SIG-M5 treated with dmso at 0.1 percent for 504 hours (cell line): ENCODE data around the gene CFAP97.
"Not testable (repeated sequence)": the region's sequence is repeated elsewhere in the genome, so short reads cannot be mapped to it uniquely, and the experiment has no call there.

Experiments
- DNase-seq: peaks from one replicate; lab custom pipeline; 2025; ENCODE audit not compliant: unreplicated experiment; lab: John Stamatoyannopoulos, UW

The CFAP97 gene

DNA sequence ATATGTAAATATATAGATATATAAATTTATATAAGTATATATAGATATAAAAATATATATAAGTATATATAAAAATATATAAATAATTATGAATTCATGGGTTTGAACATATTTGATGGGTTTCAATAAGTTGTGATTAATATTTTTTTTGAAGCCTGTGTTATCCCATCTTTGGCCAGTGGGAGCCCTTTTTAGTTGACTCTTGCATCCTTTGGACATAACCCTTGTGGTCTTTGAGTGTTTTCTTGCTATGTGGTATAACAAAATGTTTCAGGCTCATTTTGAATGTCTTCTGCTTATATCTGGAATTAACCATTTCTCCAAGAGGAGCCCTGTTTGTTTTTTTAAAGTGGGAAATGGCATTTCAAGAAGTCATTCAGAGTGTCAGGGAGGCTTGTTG, 20.8 kb upstream of the CFAP97 start:
- DNase-seq, result no peak

DNA sequence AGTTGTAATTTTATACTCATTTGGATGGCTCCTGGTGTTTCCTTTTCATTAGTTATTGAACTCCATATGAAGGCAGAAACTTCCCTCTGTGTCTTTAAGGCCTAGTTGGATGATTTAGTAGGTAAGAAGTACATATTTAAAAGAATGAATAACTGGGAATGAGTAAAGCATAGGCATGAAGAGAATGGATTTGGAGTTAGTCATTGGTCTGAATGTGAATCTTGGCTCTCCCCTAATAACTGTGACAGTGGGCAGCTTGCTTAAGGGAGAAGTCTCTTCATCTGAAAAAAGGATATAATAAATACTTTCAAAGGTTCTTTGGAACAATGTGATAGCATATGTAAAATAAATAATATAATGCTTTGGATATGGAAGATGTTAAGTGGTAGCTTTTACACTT, 18.8 kb upstream of the CFAP97 start:
- no peak for DNase-seq

DNA sequence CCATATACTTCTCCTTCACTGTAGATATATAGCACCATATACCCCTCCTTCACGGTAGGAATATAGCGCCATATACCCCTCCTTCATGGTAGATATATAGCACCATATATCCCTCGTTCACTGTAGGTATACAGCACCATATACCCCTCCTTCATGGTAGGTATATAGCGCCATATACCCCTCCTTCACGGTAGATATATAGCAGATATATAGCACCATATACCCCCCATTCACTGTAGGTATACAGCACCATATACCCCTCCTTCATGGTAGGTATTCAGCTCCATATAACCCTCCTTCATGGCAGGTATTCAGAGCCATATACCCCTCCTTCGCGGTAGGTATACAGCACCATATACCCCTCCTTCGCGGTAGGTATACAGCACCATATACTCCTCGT, 18.1 kb upstream of the CFAP97 start:
- DNase-seq, result no peak

DNA sequence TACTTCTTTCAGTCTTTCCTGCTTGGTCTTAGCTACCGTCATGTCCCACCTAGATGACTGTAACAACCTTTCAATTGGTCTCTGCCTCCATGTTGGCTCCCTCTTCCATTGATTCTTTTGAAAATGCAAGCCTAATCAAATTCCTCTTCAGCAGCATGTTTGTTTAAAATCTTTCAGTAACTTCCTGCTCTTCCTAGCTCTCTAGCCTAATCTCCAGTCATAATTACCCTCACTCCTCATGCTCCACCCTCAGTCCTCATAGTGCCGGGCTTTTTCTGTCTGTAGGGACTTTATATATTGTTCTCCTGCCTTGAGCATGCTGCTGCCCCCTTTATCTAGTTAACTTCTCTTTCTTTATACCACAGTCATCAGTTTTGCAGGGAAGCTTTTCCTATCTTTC, 17.7 kb upstream of the CFAP97 start:
- no peak for DNase-seq

DNA sequence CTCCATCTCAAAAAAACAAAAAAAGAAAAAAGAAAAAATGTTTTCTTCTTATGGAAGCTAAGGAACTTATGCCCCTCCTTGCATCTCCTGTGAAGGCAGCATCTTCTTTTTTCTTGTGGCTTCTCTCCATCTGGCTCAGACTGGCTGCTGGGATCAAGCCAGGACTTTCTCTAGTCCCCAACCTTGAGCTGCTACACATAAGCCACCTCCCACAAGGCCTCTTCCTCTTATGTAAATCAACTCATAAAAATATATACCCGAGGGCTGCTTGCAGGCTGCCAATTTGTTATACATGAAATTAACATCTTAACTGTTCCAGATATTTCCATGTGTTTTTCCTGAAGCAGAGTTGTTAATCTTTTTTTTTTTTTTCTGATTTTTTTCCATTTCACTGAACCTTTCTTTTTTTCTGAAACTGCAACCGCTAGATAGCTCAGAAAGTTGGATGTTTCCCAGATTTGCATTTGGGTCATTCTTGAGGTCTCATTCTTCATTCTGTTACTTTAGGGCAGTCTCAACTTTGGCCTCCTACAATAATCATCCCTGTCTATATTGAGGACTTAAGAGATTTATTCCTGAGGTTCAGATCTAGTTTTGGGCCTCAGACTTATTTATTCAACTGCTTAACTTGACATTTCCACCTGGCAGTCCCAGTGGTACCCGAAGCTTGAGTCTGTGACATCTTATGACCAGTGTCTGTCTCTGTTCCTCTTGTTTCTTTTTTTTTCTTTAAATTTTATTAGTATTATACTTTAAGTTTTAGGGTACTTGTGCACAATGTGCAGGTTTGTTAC, 15.9 kb upstream of the CFAP97 start:
- peak; percentile 57 for DNase-seq

DNA sequence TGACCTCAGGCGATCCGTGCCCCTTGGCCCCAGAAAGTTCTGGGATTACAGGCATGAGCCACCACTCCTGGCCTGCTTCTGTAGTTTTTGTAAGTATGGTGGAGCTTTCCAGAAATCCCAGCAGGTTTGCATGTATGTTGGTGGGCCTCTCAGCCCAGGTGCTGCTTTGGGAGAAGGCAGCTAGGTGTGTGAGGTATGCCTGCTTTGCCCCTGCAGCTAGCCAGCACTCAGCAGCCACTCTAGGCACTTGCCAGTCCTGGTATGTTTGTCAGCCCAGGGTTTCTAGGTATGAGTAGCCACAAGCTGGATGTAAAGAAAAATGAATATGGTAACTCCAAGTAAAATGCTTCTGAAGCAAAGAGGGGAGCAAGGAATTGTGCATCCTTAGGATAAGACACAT, 14.5 kb upstream of the CFAP97 start:
- no peak for DNase-seq

DNA sequence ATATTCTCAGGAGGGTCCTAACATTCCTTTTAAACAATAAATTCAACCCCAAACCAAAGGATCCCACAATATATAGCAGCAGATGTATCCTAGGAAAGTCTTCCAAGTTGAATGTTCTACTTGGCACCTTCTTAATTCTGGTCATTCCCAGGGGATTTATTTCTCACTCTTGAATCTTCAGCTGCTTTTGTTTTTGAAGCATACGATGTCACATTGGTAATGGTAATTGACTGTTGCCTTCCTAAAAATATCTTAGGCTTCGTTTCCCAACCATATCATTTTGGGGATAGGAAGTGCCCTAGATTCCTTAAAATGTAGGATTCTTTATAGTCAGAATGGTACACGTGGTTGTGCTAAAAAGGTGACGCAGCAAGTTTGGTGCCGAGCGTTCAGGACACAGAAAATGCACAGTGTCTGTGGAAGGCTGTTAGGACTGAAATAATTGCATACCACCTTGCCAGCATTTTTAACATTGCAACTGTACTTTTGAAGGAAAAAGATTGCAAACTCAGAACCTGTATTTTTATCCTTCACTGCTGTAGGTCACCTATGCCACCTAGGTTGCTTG, 13.7 kb upstream of the CFAP97 start:
- no peak for DNase-seq

DNA sequence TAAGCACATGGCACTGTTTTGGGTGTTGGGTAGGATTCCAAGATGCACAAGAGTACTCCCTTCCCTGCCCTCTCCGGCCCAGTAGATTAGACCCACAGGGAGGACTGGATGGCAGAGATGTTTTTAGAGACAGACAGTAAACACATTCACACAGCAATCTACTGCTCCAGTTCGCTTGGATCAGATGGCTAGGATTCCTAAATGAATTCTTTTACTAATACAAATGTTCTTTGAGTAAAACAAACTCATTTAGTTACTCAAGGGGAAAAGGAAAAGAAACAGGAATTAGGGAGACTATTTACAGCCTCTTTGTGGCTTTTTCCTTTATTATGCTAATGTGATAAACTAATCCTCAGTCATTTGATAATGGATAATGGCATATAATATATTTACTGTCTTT, 11.5 kb upstream of the CFAP97 start:
- no peak for DNase-seq

DNA sequence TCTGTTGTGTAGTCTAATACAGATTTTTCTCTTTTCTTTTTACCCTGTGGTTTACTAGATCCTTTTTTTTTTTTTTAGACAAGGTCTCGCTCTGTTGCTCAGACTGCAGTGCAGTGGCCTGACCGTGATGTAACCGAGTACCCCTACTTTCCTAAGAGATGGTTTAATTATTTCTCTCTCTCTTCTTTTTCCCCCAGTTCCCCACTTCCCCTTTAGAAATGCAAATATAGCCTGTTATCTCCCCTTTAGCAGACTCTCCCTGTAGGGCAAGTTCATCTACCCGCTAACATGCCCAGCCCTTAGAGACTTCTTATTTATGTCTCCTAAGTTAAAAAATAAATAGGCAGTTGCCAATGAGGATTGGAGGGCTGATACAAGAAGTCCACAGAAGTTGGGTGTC, 10.1 kb upstream of the CFAP97 start:
- DNase-seq, result peak; percentile 81

DNA sequence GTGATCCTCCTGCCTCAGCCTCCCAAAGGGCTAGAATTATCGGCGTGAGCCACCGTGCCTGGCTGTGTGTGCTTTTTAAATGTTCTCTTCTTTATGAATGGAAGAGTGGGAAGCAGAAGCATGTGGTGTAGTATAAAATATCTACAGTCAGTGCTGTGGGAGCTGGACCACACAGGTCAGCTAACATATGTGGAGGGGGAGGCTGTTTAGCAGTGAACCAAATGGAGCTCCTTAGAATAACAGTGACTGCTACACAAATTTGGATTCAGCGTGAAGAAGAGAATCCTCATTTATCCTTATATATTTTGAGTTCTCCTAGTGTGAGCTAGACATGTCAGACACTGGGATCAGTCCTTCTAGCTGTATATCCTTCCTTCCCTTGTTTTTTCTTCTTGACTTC, 8.8 kb upstream of the CFAP97 start:
- no peak for DNase-seq

DNA sequence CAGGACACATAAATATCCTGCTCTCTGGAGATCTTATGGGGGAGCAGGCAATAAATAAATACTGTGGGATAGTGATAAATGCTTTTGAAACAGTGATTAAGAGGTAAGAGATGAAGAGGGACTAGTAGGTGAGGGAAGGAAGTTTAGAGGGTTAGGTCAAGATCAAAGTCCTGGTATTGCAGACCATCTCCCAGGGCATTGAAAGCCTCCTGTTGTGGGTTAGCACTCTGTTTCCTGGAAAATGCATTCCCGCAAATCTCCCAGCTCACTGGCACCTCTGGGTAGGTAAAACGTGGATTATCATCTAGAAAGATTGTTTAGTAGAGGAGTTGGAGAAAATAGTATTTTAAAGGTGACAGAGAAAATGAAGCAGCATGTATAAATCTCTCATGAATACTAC, 7.8 kb upstream of the CFAP97 start:
- no peak for DNase-seq

DNA sequence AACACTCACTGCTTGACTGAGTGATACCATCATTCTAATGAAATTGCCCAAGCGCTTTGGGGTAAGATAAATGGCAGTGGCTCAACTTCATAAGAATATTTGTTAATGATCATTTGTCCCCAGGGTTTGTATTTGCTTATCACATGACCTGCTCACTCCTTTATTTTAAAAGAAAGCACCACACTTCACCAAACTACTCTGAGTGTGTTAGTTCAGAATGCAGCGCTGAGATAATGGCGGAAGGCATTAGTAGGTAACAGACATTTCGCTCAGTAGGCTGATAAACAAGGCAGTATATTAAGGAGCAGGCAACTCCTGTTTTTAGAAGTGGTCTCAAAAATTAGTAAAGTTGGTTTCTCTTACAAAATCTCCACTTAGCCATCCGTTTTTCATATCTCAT, 7.2 kb upstream of the CFAP97 start:
- no peak for DNase-seq

DNA sequence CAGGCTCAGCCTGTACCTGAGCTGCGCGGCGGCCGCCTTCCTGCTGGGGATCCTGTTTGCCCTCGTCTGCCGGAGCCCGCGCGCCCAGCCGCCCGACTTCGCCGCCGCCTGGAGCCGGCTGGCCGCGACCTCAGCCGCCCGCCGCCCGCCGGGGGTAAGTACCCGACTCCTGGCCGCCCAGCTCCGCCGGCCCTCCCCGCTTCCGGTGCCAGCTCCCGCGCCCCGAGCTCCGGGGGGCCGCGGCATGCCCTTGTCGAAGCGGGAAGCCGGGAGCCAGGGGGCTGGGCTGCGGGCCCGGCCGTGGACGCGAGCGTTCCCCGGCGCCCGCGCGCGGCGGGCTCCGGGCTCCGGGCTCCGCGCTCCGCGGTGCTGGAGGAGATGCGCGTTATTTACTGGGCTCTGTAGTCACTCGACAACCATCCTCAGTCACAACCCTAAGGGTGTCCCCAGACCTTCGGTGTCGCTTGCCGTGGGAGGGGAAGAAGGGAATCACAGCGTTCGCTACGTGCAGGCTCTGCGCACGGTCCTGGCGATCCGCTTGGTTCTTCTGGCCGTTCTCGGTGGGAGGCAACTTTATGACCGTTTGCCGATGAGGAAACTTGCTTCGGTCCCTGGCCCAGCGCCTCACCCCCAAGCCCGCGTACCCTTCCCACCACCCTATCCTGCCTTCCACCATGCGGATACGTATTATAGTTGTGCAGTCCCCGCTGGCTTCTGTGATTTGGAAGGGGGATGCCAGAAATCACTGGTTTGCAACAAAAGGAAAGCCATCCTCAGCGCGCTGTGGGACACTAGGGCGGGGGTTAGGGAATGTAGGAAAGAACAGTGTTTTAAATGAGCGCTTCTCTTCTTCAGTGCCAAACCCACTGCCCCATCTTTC, 6.5 kb upstream of the CFAP97 start:
- peak; percentile 11 for DNase-seq

DNA sequence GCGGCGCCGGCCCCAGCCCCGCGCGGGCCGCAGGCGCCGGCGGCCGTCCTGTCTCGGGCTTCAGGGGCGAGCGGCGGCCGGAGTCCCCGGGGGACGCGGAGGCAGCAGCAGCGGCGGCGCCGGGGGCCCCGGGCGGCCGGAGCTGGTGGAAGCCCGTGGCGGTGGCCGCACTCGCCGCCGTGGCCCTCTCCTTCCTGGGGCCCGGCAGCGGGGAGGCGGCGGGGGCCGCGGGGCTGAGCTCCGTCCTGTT, 6.0 kb upstream of the CFAP97 start:
- DNase-seq, result not testable (repeated sequence)

DNA sequence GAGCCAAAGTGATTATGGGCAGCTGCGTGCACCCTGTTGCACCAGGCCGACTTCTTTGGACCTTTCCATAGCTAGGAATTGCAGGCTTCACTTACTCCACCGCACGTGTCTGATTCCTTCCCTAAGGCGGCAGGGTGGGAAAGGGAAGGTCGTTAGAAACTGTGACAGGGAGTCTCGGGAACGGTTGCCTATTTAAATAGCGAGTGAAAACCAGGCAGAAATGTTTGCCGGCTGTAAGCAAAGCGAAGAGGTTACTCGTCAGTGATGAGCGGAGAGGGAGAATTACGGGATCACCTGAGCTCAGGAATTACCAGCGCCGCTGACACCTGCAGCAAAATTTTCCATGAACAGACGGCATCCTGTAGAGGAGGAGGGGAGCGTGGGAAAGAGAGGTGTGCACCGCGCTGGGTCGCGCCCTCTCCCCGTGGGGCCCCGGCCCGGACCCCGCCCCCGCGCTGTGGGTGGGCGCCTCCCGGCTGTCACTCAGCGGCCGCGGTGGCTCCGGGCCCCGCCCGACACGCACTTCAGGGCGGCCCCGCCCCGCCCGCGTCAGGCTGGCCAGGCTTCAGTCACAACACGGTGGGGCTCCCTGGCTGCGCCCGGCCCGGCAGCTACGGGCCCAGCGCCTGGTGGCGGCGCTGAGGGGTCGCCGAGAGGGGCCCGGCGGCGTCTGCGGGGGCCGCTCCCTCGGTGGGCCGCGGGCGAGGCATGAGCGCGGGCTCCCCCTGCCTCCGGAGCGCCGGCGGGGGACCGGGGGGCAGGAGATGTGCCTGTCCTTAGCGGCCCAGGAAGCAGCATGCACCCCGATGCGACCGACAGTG, 5.4 kb upstream of the CFAP97 start, which contains the start of gene SNX25:
TSS of gene SNX25 (plus strand) at position 568 of the 821 bp plus-strand sequence. CDS start at position 797, 229 bp downstream.
- peak; percentile 52 for DNase-seq

DNA sequence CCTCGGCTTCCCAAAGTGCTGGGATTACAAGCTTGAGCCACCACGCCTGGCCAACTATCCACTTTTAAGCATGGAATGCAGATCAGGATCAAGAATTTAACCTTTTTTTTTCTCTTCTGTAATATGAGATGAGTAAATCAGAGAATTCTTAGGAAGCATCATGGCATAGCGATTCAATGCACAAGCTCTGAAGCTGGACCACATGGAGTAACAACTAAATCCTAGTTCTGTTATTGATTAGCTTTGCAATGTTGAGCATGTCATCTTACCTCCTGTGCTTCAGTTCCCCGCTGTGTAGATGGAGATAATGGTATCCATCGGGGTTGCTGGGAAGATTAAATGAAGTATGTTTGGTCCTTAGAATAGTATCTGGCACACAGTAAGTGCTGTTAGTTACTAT, 3.7 kb upstream of the CFAP97 start:
- no peak for DNase-seq

DNA sequence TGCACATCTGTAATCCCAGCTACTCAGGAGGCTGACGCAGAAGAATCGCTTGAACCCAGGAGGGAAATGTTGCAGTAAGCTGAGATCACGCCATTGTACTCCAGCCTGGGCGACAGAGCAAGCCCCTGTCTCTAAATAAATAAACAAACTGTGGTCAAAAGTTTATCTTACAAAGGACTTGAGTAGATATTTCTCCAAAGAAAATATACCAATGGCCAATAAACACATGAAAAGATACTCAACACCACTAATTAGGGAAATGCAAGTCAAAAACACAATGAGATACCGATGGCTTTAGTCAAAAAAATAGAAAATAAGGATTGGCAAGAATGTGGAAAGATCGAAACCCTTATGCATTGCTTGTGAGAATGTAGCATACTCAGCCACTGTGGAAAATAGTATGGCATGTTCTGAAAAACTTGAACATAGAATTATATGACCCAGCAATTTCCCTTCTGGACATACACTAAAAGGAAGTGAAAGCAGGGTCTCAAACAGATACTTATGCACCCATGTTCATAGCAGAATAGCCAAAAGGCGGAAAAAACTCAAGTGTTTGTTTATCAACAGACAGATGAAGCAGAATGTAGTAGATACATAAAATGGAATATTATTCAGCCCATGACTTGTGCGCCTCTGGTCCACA, 2.0 kb upstream of the CFAP97 start:
- DNase-seq, result peak; percentile 50

DNA sequence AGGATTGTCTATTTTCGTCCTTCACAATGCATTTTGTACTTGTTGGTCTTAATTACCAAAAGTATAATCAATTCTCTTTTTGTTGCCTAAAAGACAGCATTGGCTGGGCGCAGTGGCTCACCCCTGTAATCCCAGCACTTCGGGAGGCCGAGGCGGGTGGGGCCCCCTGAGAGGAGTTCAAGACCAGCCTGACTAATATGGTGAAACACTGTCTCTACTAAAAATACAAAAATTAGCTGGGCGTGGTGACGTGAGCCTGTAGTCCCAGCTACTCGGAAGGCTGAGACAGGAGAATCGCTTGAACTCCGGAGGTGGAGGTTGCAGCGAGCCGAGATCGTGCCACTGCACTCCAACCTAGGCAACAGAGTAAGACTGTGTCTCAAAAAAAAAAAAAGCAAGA, 1.3 kb upstream of the CFAP97 start:
- not testable (repeated sequence) for DNase-seq

DNA sequence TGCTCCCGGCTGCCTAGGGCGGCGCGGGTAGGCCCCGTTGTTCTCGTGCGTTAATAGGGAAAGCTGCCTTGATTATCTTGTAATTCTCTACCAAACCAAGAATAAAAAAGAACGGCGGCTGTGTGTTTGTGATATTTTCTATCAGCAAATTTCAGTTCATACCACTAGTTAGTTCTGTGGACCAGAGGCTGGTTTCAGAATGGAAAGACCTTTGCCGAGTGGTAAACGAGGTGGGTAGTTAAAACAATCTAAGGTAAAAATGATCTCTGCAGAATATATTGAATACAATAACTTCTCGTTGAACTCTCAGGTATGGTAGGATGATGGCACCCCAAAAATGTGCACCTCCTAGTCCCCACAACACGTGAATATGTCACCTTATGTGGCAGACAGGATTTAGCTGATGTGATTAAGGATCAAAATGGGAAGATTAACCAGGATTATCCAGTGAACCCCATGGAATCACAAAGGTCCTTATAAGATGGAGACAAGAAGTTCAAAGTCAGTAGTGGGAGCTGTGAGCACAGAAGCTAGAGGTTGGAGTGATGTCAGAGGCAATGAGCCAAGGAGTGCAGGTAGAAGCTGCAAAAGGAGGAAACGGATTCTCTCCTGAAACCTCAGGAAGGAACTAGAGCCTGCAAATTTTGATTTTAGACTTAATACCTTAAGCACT, 574 bp upstream of the CFAP97 start:
- DNase-seq, result no peak

DNA sequence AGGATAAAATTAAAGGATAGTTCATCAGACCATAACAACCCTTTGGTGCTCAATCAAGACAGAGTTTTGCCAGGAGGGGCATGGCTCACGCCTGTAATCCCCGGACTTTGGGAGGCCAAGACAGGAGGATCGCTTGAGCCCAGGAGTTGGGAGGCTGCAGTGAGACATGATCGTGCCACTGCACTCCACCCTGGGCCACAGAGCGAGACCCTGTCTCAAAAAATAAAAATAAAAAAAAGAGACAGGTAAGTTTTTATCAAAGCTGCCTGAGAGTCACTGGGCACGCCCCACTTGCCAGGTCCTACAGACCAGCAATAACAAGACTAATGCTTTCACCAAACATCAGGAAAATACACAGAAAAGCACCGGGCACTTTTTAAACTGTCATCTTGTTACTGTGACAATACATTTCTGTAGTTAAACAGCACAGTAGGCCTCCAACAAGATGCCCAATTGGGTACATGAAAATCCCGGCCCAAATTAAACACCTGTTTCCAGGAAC, 765 bp downstream of the CFAP97 start:
- no peak for DNase-seq
